Measurements from ENCODE around the gene PIEZO1. TPM values are rescaled to one million over a fixed set of nuclear protein-coding genes. Genes with fewer than 3 reads are reported as not detected.

PIEZO1 gene
- total and polyA plus RNA-seq, 2 donors (not counting 1 experiment from before 2014, with no cell fraction given), result 108 to 331 TPM

DNA sequence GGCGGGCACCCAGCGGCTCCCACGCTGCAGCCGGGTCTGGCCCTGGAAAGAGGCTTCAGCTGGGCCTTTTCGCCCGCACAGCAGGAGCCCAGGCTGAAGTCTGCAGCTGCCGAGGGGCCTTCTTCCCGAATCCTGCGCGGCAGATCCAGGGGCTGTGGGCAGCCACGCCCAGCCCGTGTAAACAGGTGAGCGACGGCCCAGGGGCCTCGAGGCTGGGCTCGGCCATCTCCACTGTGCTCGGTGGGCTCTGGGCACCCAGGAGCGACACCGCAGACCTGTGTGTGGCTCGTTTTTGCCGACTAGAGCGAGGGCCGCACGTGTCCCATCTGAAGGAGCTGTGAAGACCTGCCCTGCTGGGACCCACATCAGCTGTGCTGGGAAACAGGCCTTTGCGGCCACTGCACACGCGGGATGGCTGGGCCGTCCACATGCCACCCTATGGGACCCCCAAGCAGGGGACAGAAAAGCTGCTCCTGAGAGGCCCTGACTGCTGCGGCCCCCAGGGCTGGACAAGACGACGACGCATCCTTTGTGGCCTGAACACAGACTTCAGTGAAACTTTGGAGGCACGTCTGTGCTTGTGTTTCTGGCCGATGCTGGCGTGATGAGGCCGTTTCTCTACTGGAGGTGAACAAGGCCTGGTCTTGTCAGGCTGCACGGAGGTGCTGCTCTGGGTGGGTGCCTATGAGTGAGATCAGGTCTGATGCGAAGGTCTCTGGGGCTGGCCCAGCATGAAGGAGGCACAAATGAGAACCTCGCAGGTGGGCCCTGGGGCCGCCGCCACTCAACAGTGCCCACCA lies 31.9 kb upstream of the PIEZO1 start:
- CTCF ChIA-PET, result interaction anchor here (1.1 to 4.3 kb wide), 6 partner anchors 12 to 401 kb away, joined by 3 to 19 read pairs (median 6); partner anchors contain the start of genes GALNS, TRAPPC2L and ZNF778
- intact Hi-C loops (cut with micrococcal nuclease), result loop anchor here (1.0 to 2.0 kb wide), 2 partner anchors 126 to 399 kb away; no protein-coding TSS in a partner anchor
- Histone ChIP-seq H3K4me2 (replicated peaks; ENCODE audit: low read depth, low read length, poor library complexity, severe bottlenecking) (no peak overlapping the region), H3K4me3 (ENCODE audit: control extremely low read depth in 1 of 5, extremely low read depth in 1 of 5, insufficient read depth in 1 of 5, low read depth in 2 of 5, low read length in 4 of 5) (no peak overlapping the region), H3K27me3 (replicated peaks in 1 of 4; ENCODE audit: control extremely low read depth in 1 of 4, control insufficient read depth in 3 of 4, insufficient read depth in 4 of 4, low read length in 3 of 4) (no peaks in the 10 kb centered on the region), H4K20me1 (ENCODE audit: control insufficient read depth, insufficient read depth, low read length, poor library complexity, severe bottlenecking) (no peaks in the 10 kb centered on the region), H2AFZ (ENCODE audit: insufficient read depth, low read depth, low read length, poor library complexity, severe bottlenecking) (no peak overlapping the region), H3K9ac (ENCODE audit: low read length) (no peak overlapping the region), H3K9me3 (ENCODE audit: control extremely low read depth in 1 of 3, control insufficient read depth in 2 of 3, insufficient read depth in 1 of 3, low read length in 2 of 3) (no peaks in the 10 kb centered on the region), H3K27ac (ENCODE audit: low read length in 2 of 2) (no peak overlapping the region), H3K79me2 (ENCODE audit: control insufficient read depth, insufficient read depth, low read length) (no peaks in the 10 kb centered on the region), H3K4me1 (ENCODE audit: control insufficient read depth in 2 of 2, insufficient read depth in 2 of 2, low read length in 2 of 2) (peaks cover 0 to 13% of the 10 kb centered on the region in 2 donors), H3K36me3 (replicated peaks in 1 of 2; ENCODE audit: control extremely low read depth in 1 of 2, control insufficient read depth in 1 of 2, extremely low read depth in 1 of 2, insufficient read depth in 2 of 2, low read length in 1 of 2) (peaks cover 0 to 5% of the 10 kb centered on the region in 2 experiments)
- no peaks in the 10 kb centered on the region for H3K9me3 Mint-ChIP-seq (ENCODE audit: insufficient read depth)
- no peak overlapping the region for H3K27ac Mint-ChIP-seq
- H3K4me3 Mint-ChIP-seq, result no peak overlapping the region
- POLR2A ChIA-PET, result interaction anchor here (1.3 kb wide), 1 partner anchor 401 kb away, joined by 3 read pairs; the partner anchor contains the start of gene ZNF778
- peaks cover 1% of the 10 kb centered on the region for H3K4me1 Mint-ChIP-seq
- 95% methylated on average over 40 of the region's 41 CpGs for WGBS (ENCODE audit: insufficient coverage)
- H3K27me3 Mint-ChIP-seq, result no peaks in the 10 kb centered on the region
- TF ChIP-seq EZH2 (IDR thresholded peaks at IDR 0.05; ENCODE audit: borderline replicate concordance, insufficient read depth, low read depth, low read length, poor library complexity, severe bottlenecking), result no peak
- ATAC-seq (ENCODE audit: low read depth), result no peak
- no peak for DNase-seq

DNA sequence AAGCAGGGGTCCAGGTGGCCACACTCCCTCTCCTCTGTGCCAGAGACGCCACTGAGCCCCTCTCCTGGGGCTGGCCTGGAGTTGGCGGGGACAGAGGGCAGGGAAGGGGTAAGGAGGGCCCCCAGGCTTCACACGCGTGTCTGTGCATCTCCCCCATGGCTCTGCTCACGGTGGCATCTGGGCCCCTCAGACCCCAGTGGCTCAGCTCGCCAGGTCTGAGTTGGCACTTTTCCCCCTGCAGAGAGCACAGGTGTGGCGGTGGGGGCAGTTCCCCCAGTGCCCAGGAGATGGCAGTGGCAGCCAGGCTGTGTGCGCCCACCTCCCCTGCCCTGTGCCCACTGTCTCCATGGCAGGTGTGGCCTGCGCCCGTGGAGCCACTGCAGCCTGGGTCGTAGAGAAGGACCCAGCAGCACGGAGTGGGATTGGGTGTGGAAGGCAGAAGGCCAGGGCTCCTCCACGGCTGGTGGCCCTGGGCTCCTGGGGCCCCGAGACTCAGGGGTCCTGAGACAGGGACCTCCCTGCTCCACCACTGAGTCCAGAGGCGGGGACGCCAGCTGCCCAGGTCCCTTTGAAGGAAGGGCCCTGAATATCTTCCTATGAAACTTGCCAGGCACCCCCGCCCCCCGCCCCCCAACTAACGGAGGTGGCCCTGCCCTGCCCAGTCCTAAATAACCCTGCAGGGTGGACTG lies 31.0 kb upstream of the PIEZO1 start:
- intact Hi-C loops (cut with micrococcal nuclease), result loop anchor here (1.0 to 2.0 kb wide), 2 partner anchors 127 to 400 kb away; no protein-coding TSS in a partner anchor
- TF ChIP-seq EZH2 (IDR thresholded peaks at IDR 0.05; ENCODE audit: borderline replicate concordance, insufficient read depth, low read depth, low read length, poor library complexity, severe bottlenecking), result no peak
- TF ChIP-seq, protein P1, sequence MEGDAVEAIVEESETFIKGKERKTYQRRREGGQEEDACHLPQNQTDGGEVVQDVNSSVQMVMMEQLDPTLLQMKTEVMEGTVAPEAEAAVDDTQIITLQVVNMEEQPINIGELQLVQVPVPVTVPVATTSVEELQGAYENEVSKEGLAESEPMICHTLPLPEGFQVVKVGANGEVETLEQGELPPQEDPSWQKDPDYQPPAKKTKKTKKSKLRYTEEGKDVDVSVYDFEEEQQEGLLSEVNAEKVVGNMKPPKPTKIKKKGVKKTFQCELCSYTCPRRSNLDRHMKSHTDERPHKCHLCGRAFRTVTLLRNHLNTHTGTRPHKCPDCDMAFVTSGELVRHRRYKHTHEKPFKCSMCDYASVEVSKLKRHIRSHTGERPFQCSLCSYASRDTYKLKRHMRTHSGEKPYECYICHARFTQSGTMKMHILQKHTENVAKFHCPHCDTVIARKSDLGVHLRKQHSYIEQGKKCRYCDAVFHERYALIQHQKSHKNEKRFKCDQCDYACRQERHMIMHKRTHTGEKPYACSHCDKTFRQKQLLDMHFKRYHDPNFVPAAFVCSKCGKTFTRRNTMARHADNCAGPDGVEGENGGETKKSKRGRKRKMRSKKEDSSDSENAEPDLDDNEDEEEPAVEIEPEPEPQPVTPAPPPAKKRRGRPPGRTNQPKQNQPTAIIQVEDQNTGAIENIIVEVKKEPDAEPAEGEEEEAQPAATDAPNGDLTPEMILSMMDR (IDR thresholded peaks at IDR 0.05), result peak; percentile 84
- ATAC-seq (ENCODE audit: low read depth) (peak; percentile 26), DNase-seq (peak; percentile 74)
- H4K20me1 ChIP-seq (ENCODE audit: control insufficient read depth, insufficient read depth, low read length, poor library complexity, severe bottlenecking), result peaks cover 5% of the 10 kb centered on the region
- Mint-ChIP-seq H3K27ac (no peak overlapping the region), H3K9me3 (ENCODE audit: insufficient read depth) (no peaks in the 10 kb centered on the region), H3K4me1 (peaks cover 4% of the 10 kb centered on the region), H3K27me3 (no peaks in the 10 kb centered on the region), H3K4me3 (no peak overlapping the region)
- H3K36me3 ChIP-seq (replicated peaks in 1 of 2; ENCODE audit: control extremely low read depth in 1 of 2, control insufficient read depth in 1 of 2, extremely low read depth in 1 of 2, insufficient read depth in 2 of 2, low read length in 1 of 2), result peaks cover 0 to 3% of the 10 kb centered on the region in 2 experiments
- 52% methylated on average over 18 of the region's 19 CpGs for WGBS (ENCODE audit: insufficient coverage)
- H3K27ac ChIP-seq (ENCODE audit: low read length in 2 of 2), result no peak overlapping the region
- H3K4me3 ChIP-seq (ENCODE audit: control extremely low read depth in 1 of 5, extremely low read depth in 1 of 5, insufficient read depth in 1 of 5, low read depth in 2 of 5, low read length in 4 of 5), result no peak overlapping the region
- H3K79me2 ChIP-seq (ENCODE audit: control insufficient read depth, insufficient read depth, low read length), result peaks cover 4% of the 10 kb centered on the region
- no peaks in the 10 kb centered on the region for H3K27me3 ChIP-seq (replicated peaks in 1 of 4; ENCODE audit: control extremely low read depth in 1 of 4, control insufficient read depth in 3 of 4, insufficient read depth in 4 of 4, low read length in 3 of 4)
- H3K4me1 ChIP-seq (ENCODE audit: control insufficient read depth in 2 of 2, insufficient read depth in 2 of 2, low read length in 2 of 2), result peaks cover under 1 to 16% of the 10 kb centered on the region in 2 donors
- no peak overlapping the region for H3K4me2 ChIP-seq (replicated peaks; ENCODE audit: low read depth, low read length, poor library complexity, severe bottlenecking)
- ChIA-PET POLR2A (interaction anchor here (1.3 kb wide), 1 partner anchor 402 kb away, joined by 3 read pairs; the partner anchor contains the start of gene ZNF778), CTCF (interaction anchor here (0.6 to 4.3 kb wide), 11 partner anchors 13 to 401 kb away, joined by 3 to 19 read pairs (median 5); partner anchors contain the start of genes CYBA, GALNS, TRAPPC2L and ZNF778)
- H3K9ac ChIP-seq (ENCODE audit: low read length), result no peak overlapping the region
- H2AFZ ChIP-seq (ENCODE audit: insufficient read depth, low read depth, low read length, poor library complexity, severe bottlenecking), result no peak overlapping the region
- no peaks in the 10 kb centered on the region for H3K9me3 ChIP-seq (ENCODE audit: control extremely low read depth in 1 of 3, control insufficient read depth in 2 of 3, insufficient read depth in 1 of 3, low read length in 2 of 3)

Measured in B cell (primary cell).